BE2C (cell line): ENCODE data around the gene UGT1A5.

Experiments used
- DNase-seq: peaks from one replicate; pipeline ENCODE4 v3.0.0-alpha.2; 2020
- H3K27me3 ChIP-seq: fragments of 250-450 bp; sonication (Bioruptor Pico); 2 replicates; pipeline ENCODE4 v1.5.1; 2020; ENCODE audit warnings: mild to moderate bottlenecking
- H3K36me3 ChIP-seq: fragments of 250-450 bp; sonication (Bioruptor Pico); 2 replicates; pipeline ENCODE4 v1.5.1; 2020; ENCODE audit warnings: mild to moderate bottlenecking
- H3K4me1 ChIP-seq: fragments of 250-450 bp; sonication (Bioruptor Pico); 2 replicates; pipeline ENCODE4 v1.5.1; 2020
- H3K4me3 ChIP-seq: 2 replicates; pipeline ENCODE4 v1.5.1; 2011; ENCODE audit warnings: low read depth, low read length
- H3K9me3 ChIP-seq: fragments of 250-450 bp; sonication (Bioruptor Pico); 2 replicates; pipeline ENCODE4 v1.5.1; 2020
- TF ChIP-seq, protein P1 (sequence below): IDR thresholded peaks from 2 replicates; pipeline ENCODE4 v1.5.1; 2012; ENCODE audit warnings: mild to moderate bottlenecking, low read depth, low read length

Gene UGT1A5

DNA sequence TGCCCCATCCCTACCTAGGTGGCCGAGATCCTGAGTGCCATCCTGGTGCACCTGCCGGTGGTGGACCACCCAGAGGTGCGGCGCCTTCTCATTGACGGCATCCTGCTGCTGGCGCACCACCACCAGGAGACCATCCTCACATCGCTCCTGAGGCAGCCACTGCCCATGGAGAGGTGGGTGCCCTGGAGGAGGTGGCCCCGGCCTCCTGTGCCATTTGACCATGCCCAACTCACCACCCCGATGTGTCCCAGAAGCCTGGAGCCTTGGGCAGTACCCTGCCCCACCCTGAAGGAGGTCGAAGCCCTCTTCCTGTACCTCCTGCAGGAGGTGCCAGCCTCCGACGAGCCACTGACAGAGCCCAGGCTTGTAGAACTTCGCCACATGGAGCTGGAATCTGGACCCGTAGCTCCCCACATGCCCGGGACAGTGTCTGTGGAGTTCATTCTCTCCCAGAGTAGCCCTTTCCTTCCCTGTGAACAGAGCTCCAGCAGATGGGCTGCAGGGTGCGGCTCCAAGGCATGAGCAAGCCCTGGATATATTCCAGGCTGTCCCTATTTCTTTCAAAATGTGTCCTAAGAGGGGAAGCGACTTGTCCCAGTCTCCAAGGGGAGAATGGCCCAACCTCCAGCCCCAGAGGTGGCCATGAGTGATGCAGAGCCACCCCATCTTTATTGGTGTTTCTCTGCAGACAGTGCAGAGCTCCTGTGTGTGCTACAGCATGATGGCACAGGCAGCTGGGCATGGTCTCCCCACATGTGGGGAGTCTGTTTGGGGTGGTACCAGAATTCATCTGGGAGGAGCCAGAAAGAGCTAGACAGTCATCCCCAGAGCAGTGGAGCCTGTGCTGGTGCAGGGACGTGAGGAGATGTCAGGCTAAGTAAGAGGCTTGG lies 107.4 kb downstream of the UGT1A5 start:
- Histone ChIP-seq H3K9me3 (no peaks in the 10 kb centered on the region), H3K4me1 (peaks cover 13% of the 10 kb centered on the region), H3K36me3 (no peaks in the 10 kb centered on the region), H3K27me3 (no peaks in the 10 kb centered on the region), H3K4me3 (no peak overlapping the region)
- TF ChIP-seq, protein P1, sequence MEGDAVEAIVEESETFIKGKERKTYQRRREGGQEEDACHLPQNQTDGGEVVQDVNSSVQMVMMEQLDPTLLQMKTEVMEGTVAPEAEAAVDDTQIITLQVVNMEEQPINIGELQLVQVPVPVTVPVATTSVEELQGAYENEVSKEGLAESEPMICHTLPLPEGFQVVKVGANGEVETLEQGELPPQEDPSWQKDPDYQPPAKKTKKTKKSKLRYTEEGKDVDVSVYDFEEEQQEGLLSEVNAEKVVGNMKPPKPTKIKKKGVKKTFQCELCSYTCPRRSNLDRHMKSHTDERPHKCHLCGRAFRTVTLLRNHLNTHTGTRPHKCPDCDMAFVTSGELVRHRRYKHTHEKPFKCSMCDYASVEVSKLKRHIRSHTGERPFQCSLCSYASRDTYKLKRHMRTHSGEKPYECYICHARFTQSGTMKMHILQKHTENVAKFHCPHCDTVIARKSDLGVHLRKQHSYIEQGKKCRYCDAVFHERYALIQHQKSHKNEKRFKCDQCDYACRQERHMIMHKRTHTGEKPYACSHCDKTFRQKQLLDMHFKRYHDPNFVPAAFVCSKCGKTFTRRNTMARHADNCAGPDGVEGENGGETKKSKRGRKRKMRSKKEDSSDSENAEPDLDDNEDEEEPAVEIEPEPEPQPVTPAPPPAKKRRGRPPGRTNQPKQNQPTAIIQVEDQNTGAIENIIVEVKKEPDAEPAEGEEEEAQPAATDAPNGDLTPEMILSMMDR = no peak
- no peak for DNase-seq

DNA sequence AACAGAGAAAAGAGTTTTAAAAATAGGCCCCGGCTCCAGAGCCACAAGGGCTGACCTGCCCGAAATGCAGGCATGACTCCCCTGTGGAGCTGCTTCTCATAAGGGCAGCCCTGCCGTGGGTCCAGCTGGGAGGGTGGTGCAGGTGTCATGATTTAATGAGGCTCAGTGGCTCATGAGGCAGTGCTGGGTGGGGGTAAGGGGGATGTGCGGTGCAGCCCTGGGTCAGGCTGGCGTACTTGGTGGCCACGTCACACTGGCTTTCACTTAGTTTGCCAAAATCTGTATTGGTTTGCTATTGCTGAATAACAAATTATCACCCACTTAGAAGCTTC lies 108.0 kb downstream of the UGT1A5 start:
- Histone ChIP-seq H3K9me3 (no peaks in the 10 kb centered on the region), H3K4me1 (peaks cover 13% of the 10 kb centered on the region), H3K27me3 (no peaks in the 10 kb centered on the region), H3K36me3 (no peaks in the 10 kb centered on the region), H3K4me3 (no peak overlapping the region)
- no peak for DNase-seq
- TF ChIP-seq, protein P1 = no peak

DNA sequence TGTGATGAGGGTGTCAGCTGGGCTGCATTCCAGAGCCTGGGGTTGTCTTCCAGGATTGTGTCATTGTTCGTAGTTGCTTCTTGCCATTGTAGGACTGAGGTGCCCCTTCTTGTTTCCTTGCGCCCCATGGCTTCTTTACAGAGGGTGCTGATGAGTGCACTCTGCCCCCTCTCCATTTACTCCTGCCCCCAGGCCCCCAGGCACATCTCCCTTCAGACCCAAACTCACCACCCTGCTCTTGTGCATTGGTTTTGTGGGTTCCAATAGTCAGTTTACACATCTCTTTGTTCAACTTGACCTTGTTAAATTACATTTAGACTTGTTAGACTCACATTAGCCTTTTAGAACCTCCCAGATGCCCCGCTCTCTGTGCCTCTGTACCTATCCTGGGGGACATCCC lies 108.5 kb downstream of the UGT1A5 start:
- H3K27me3 ChIP-seq = no peaks in the 10 kb centered on the region
- TF ChIP-seq, protein P1 = no peak
- no peaks in the 10 kb centered on the region for H3K36me3 ChIP-seq
- DNase-seq = no peak
- peaks cover 13% of the 10 kb centered on the region for H3K4me1 ChIP-seq
- no peaks in the 10 kb centered on the region for H3K9me3 ChIP-seq
- no peak overlapping the region for H3K4me3 ChIP-seq

DNA sequence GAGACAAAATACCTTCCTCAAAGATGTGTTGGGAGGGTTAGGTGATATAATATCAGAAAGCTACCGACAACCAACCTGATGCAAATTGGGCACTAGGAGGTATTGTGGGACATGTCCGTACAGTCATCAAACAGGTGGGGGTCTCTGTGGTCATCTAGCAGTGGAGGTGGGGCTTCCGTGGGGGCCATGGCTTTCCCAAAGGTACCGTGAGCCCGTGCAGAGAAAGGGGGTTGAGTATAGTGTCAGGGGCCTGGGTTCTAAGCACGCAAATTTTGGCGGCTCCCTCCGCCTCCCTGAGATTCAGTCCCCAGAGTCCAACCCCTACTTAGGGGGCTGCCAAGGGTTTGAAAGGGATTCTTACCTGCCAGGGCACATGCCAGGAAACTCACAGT lies 109.0 kb downstream of the UGT1A5 start:
- Histone ChIP-seq H3K36me3 (no peaks in the 10 kb centered on the region), H3K9me3 (no peaks in the 10 kb centered on the region), H3K4me1 (peaks cover 10% of the 10 kb centered on the region), H3K27me3 (no peaks in the 10 kb centered on the region), H3K4me3 (no peak overlapping the region)
- DNase-seq = no peak
- TF ChIP-seq, protein P1 = no peak

DNA sequence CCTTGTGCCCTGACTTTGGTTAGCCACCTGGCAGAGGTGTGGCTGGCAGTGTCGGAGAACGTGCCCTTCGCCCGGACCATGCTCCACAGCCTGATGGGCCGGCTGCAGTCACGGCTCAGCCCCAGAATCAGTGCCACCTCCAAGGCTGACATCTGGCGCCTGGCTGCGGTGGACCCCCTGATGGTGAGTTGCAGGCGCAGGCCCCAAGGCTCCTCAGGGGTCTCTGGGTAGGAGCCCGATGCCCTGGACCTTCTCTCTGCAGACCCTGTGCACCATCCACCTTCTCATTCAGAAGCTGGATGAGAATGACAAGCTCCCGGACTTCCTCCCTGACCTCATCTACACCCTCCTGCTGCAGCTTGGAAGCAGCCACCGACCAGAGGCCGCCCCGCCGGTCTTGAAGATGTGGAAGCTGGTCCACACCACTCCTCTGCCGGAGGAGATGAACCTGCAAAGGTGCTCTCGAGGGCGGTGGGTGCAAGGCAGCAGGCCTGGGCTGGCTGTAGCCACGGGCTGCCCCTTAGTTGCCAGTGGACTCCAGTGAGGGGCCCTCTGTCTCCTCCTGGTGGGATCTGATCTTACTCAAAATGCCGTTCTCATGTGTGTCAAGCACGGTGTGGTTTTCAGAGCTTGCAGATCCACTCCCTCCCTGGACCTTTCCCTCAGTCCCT lies 109.5 kb downstream of the UGT1A5 start:
- Histone ChIP-seq H3K4me3 (no peak overlapping the region), H3K4me1 (peaks cover 5% of the 10 kb centered on the region), H3K9me3 (no peaks in the 10 kb centered on the region), H3K27me3 (no peaks in the 10 kb centered on the region), H3K36me3 (no peaks in the 10 kb centered on the region)
- TF ChIP-seq, protein P1 = no peak
- DNase-seq = no peak
